ENCODE measurements around the gene SEC14L2. TPM values are rescaled to one million over a fixed set of nuclear protein-coding genes. Genes with fewer than 3 reads are reported as not detected.

Gene SEC14L2
- total and polyA plus RNA-seq, 2 donors (not counting 1 experiment from before 2014, with no cell fraction given), result 0.24 to 0.67 TPM

GRCh38 chr22:30411780-30412179, 15.0 kb downstream of the SEC14L2 start:
- Histone ChIP-seq H4K20me1 (ENCODE audit: control insufficient read depth, insufficient read depth, low read length, poor library complexity, severe bottlenecking) (no peaks in the 10 kb centered on the region), H3K36me3 (replicated peaks in 1 of 2; ENCODE audit: control extremely low read depth in 1 of 2, control insufficient read depth in 1 of 2, extremely low read depth in 1 of 2, insufficient read depth in 2 of 2, low read length in 1 of 2) (peaks cover 0 to 11% of the 10 kb centered on the region in 2 experiments), H3K27ac (ENCODE audit: low read length in 2 of 2) (no peak overlapping the region), H3K27me3 (replicated peaks in 1 of 4; ENCODE audit: control extremely low read depth in 1 of 4, control insufficient read depth in 3 of 4, insufficient read depth in 4 of 4, low read length in 3 of 4) (no peaks in the 10 kb centered on the region), H3K4me2 (replicated peaks; ENCODE audit: low read depth, low read length, poor library complexity, severe bottlenecking) (no peak overlapping the region), H3K4me1 (ENCODE audit: control insufficient read depth in 2 of 2, insufficient read depth in 2 of 2, low read length in 2 of 2) (no peaks in the 10 kb centered on the region), H3K9me3 (ENCODE audit: control extremely low read depth in 1 of 3, control insufficient read depth in 2 of 3, insufficient read depth in 1 of 3, low read length in 2 of 3) (no peaks in the 10 kb centered on the region), H3K4me3 (ENCODE audit: control extremely low read depth in 1 of 5, extremely low read depth in 1 of 5, insufficient read depth in 1 of 5, low read depth in 2 of 5, low read length in 4 of 5) (no peak overlapping the region), H2AFZ (ENCODE audit: insufficient read depth, low read depth, low read length, poor library complexity, severe bottlenecking) (no peak overlapping the region), H3K9ac (ENCODE audit: low read length) (no peak overlapping the region), H3K79me2 (ENCODE audit: control insufficient read depth, insufficient read depth, low read length) (no peaks in the 10 kb centered on the region)
- 96% methylated on average over 3 of the region's 3 CpGs for WGBS (ENCODE audit: insufficient coverage)
- intact Hi-C loops (cut with micrococcal nuclease), result no loop called here
- Mint-ChIP-seq H3K27me3 (no peaks in the 10 kb centered on the region), H3K9me3 (ENCODE audit: insufficient read depth) (no peaks in the 10 kb centered on the region), H3K27ac (no peak overlapping the region), H3K4me1 (no peaks in the 10 kb centered on the region), H3K4me3 (no peak overlapping the region)
- DNase-seq (no peak), ATAC-seq (ENCODE audit: low read depth) (no peak)
- ChIA-PET POLR2A (no interaction called here), CTCF (interaction anchor here (1.4 kb wide), 2 partner anchors 20 to 32 kb away, joined by 3 to 4 read pairs; no protein-coding TSS in a partner anchor)
- TF ChIP-seq EZH2 (IDR thresholded peaks at IDR 0.05; ENCODE audit: borderline replicate concordance, insufficient read depth, low read depth, low read length, poor library complexity, severe bottlenecking) (no peak), CTCF (IDR thresholded peaks at IDR 0.05) (no peak)

GRCh38 chr22:30413001-30413400, 16.2 kb downstream of the SEC14L2 start:
- Histone ChIP-seq H4K20me1 (ENCODE audit: control insufficient read depth, insufficient read depth, low read length, poor library complexity, severe bottlenecking) (no peaks in the 10 kb centered on the region), H2AFZ (ENCODE audit: insufficient read depth, low read depth, low read length, poor library complexity, severe bottlenecking) (no peak overlapping the region), H3K4me3 (ENCODE audit: control extremely low read depth in 1 of 5, extremely low read depth in 1 of 5, insufficient read depth in 1 of 5, low read depth in 2 of 5, low read length in 4 of 5) (no peak overlapping the region), H3K9me3 (ENCODE audit: control extremely low read depth in 1 of 3, control insufficient read depth in 2 of 3, insufficient read depth in 1 of 3, low read length in 2 of 3) (no peaks in the 10 kb centered on the region), H3K27ac (ENCODE audit: low read length in 2 of 2) (no peak overlapping the region), H3K27me3 (replicated peaks in 1 of 4; ENCODE audit: control extremely low read depth in 1 of 4, control insufficient read depth in 3 of 4, insufficient read depth in 4 of 4, low read length in 3 of 4) (no peaks in the 10 kb centered on the region), H3K4me1 (ENCODE audit: control insufficient read depth in 2 of 2, insufficient read depth in 2 of 2, low read length in 2 of 2) (no peaks in the 10 kb centered on the region), H3K36me3 (replicated peaks in 1 of 2; ENCODE audit: control extremely low read depth in 1 of 2, control insufficient read depth in 1 of 2, extremely low read depth in 1 of 2, insufficient read depth in 2 of 2, low read length in 1 of 2) (peaks cover 0 to 11% of the 10 kb centered on the region in 2 experiments), H3K9ac (ENCODE audit: low read length) (no peak overlapping the region), H3K79me2 (ENCODE audit: control insufficient read depth, insufficient read depth, low read length) (no peaks in the 10 kb centered on the region), H3K4me2 (replicated peaks; ENCODE audit: low read depth, low read length, poor library complexity, severe bottlenecking) (no peak overlapping the region)
- Mint-ChIP-seq H3K27me3 (no peaks in the 10 kb centered on the region), H3K4me3 (no peak overlapping the region), H3K27ac (no peak overlapping the region), H3K9me3 (ENCODE audit: insufficient read depth) (no peaks in the 10 kb centered on the region), H3K4me1 (no peaks in the 10 kb centered on the region)
- intact Hi-C loops (cut with micrococcal nuclease), result no loop called here
- ChIA-PET CTCF (interaction anchor here (0.5 to 1.6 kb wide), 3 partner anchors 10 to 72 kb away, joined by 4 to 9 read pairs (median 4); no protein-coding TSS in a partner anchor), POLR2A (no interaction called here)
- no peak for TF ChIP-seq CTCF (IDR thresholded peaks at IDR 0.05)
- ATAC-seq (ENCODE audit: low read depth) (no peak), DNase-seq (no peak)
- 94% methylated on average over 4 of the region's 4 CpGs for WGBS (ENCODE audit: insufficient coverage)
